Measurements from ENCODE around the gene SKI.

SKI gene

GRCh38 chr1:2229911-2230731, 2.0 kb downstream of the SKI start:
- no peak for DNase-seq (ENCODE audit: low read depth in 2 of 2)

DNA sequence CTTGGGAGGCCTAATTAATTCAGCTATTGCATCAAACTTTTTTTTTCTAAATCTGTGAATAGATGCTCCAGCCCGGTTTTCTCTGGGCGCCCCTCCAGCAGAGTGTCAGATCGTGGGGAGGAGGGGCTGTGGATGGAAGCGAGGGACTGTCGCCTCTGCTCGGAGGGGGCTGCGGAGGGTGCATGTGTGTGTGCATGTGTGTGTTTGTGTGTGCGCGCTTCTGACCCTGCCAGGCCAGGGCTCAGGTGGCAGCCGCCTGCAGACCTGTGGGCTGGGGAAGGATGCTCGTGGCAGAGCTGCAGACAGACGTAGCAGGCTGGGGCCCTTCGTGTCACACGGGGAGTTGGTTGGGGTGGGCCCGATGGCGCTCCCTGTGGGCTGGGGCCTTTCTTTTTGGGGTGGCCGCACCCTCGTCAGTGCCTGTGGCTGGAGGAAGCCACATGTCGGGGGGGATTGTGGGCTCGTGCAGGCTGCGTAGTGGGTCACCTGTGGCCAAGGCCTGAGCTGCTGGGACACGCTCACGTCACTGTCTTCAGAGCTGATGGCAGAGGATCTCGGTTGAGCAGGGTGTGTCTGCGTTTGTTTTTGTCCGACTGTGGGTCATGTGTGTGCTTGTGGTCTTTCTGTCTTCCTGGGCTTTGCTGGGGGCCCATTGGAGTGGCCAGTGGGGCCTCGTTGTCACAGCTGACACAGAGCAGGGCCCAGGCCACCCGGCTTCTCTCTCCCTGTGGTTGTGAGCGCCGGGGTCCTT, 2.8 kb downstream of the SKI start:
- DNase-seq (ENCODE audit: low read depth in 2 of 2) = no peak

DNA sequence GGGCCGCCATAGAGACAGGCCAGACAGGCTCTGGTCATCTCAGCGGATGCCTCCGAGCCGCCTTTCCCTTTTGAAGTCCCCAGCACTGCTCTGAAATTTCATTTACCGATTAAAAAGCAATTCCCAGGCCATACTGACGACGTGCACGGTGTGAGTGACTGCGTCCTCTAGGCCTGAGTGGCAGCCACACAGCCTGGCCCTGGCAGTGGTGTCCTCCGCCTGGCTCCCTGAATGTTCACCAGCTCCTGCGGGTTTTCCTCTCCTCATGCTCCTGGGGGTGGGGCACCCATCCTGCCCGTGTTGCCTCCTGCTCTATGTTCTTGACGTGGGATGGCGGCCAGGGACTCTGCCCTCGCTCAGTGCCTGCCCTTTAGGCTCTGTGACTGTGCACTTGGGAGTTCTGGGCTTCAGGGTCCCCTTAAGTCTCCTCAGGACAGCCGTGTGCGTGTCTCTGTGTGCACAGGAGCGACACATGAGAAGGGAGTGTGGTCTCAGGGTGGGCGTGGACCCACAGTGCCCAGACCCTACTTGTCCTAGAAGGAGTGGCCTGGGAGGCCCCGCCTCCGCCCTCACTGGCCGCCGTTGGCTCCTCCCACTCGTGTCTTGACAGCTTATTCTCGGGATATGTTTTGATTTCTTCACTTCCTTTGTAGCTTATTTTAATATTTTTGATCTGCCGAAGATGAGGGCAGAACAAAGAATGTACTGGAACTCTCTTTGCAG, 3.6 kb downstream of the SKI start:
- peak in 1 of 2 donors; percentile 68 for DNase-seq (ENCODE audit: low read depth in 2 of 2)

- DNase-seq (ENCODE audit: low read depth in 2 of 2) = no peak
Observed at GRCh38 chr1:2232255-2232915, 4.3 kb downstream of the SKI start.

- DNase-seq (ENCODE audit: low read depth in 2 of 2) = no peak
Observed at GRCh38 chr1:2232916-2233438, 4.9 kb downstream of the SKI start.

- DNase-seq (ENCODE audit: low read depth in 2 of 2) = no peak
Observed at GRCh38 chr1:2233468-2233867, 5.3 kb downstream of the SKI start.

DNA sequence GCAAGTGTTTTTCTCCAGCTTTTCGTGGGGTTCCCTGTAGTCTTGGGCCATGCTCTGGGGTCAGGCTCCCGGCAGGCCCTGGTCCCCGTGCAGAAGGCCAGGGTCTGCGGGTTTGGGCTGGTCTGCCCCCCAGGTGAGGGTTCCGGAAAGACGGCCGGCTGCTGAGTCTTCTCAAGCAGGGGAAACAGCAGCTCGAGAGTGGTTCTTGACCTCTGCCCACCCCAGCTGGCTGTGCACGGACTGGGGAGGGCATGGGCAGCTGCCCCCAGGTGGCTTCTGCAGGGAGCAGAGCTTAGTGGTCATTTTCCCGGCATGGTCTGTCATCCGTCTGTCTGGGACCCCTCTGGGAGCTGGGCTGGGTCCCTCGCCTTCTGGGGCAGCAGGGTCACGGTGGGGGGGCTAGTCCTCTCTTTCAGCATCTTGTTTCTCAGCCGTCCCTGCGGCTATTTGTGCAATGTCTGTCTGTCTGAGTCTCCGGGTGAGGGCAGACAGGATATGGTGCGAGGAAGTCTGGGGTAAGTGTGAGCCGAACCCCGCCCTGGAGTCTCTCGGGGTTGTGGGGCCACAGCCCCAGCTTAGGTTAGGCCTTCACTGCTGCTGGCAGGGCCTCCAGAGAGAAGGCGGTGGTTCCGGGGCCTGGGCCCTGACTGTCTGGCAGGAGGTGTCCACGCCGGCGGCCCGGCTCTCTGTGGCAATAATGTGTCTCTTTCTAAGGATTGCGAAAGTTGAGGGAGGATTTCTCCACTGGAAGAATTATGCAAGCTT, 6.1 kb downstream of the SKI start:
- DNase-seq (ENCODE audit: low read depth in 2 of 2) = peak in 1 of 2 donors; percentile 66

DNA sequence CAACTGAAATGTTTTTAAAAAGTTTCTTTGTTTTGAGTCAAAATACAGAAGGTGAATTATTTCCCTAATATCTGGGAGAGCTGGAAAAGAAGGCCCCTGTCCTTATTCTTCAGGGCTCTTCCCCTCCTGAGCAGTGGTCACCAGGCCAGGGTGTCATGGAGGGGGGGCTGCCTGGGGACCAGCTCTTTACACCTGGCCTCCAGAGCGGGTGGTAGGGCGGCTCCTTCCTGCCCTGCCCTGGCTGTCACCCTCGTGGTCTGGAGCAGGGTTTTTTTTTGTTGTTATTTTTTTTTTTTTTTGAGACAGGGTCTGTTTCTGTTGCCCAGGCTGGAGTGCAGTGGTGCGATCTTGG, 6.6 kb downstream of the SKI start:
- DNase-seq (ENCODE audit: low read depth in 2 of 2) = no peak

DNA sequence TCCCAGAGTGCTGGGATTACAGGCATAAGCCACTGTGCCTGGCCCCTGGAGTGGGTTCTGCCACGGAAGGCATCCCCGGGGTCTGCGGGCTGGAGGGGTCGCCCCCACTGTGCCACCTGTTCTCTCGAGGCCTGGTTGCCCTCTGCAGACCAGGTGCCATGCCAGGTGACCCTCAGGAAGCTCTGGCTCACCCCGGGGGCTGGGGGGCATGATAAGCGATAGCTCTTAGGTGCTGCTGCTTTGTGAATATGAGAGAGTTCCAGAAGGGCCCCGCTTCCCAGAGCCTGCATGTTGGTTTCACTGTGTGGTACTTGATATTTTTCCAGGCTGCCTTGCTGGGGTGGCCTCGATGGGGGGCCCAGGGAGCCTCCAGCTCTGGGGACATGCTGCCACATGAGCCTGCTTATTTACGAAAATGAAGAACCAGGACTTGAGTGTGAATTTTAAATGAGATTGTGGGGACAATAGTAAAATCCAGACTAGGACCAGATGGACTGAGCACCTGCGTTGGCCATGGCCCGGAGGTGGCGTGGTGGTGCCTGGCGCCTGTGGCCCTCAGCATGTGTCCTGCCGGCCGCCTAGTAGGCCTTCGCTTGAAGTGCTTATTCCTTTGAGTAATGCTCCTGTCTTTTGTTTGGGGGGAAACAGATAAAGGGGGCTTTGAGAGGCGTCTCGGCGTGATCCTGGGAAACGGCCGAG, 7.3 kb downstream of the SKI start:
- no peak for DNase-seq (ENCODE audit: low read depth in 2 of 2)

GRCh38 chr1:2236695-2237677, 8.9 kb downstream of the SKI start:
- no peak for DNase-seq (ENCODE audit: low read depth in 2 of 2)

DNA sequence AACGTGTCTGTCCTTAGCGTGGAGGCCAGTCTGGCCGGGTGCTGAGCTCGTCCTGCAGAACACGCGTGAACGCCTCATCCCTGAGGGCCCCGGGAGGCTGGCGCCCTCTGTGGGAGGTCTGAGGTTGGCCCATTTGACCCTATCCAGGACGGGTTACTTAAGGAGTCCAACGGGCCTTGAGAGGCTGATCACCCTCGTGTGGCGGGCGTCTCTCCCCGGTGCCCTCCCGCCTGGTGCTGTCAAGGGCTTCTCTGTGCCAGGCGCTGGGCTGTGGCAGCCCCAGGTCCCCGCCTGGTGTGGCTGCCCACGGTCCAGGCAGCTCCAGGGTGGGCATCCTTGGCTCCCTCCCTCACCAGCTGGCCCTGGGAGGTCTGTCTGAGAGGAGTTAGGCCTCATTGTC, 9.7 kb downstream of the SKI start:
- no peak for DNase-seq (ENCODE audit: low read depth in 2 of 2)

GRCh38 chr1:2238361-2239012, 10.4 kb downstream of the SKI start:
- no peak for DNase-seq (ENCODE audit: low read depth in 2 of 2)

DNA sequence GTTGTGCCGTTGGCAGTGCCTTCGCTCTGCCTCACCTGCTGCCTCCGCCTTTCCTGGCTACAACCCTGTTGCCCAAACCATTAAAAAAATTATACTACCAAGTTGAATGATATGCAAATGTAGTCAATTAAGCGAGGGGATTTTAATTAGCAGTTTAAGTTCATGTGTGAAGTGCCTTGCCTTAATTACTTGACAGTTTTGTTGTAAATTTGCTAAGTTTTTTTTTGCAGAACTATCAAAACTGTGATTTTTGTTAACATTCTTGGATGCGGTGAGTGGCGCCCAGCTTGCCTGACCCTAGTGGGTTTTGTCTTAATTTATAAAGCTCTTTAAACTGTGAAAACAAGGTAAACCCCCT, 10.9 kb downstream of the SKI start:
- no peak for DNase-seq (ENCODE audit: low read depth in 2 of 2)

DNA sequence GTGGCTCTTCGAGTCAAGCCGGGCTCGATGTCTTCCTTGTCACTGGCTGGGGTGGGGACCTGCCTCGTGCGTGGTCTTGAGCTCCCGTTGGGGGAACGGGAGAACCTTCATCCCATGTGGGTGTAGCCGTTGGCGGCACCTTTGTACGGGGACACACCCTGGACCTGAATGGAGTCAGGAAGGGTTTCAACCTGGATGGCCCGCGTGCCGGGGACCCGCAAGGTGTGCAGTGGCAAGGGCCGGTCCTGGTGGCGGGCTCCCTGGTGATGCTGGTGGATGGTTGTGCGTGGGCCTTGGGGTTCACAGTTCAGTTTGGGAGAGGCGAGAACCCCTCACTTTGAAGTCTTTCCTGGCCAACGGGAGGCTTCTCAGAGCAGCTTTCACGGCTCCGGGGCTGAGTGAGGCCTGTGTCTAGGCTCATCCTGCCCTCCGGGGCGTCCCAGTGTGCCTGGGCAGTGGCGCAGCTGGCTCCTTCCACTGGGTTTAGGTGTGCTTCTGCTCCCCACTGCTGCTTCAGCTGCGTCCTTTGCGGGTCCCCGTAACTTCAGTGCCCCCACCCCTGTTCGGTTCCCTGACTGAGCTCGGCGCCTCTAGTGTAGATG, 11.4 kb downstream of the SKI start:
- no peak for DNase-seq (ENCODE audit: low read depth in 2 of 2)

DNA sequence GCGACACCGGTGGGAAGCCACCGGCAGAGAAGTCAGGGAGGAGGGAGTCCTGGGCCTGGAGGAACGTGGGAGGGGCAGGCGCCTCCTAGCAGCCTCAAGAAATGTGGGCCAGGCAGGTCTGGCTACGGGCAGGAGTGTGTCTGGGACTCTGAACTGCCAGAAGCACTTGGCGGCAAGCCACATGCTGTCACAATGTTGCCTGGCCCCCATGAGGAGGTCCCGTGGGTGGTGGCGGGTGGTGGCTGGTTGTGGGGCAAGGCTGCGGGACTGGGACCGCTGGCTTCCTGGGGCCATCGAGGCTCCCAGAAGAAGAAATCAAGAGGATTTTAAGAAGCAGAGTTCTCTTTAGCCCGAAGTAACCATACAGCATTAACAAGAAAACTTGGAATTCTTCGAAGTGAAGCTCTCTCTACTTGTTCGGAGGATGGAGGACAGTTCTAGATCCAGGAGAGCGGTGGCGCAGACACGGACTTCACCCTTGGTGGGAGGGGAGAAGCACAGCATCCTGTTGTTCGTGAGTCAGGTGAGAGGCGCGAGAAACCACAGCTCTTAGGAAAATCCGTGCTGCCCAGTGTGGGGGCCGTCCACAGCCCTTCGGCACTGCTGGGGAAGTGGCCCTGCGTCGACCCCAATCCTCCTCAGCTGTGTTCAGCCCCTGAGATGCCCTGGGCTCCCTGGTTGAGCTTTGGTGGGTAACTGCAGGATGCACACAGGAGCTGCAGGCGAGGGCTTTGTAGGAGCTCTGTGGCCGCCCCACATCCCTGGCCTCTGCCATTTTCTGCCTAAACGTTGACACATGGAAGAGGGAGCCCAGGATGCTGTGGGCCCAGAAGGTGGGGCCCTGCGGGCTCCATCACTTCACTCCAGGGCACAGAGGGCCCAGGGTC, 12.4 kb downstream of the SKI start:
- no peak for DNase-seq (ENCODE audit: low read depth in 2 of 2)

DNA sequence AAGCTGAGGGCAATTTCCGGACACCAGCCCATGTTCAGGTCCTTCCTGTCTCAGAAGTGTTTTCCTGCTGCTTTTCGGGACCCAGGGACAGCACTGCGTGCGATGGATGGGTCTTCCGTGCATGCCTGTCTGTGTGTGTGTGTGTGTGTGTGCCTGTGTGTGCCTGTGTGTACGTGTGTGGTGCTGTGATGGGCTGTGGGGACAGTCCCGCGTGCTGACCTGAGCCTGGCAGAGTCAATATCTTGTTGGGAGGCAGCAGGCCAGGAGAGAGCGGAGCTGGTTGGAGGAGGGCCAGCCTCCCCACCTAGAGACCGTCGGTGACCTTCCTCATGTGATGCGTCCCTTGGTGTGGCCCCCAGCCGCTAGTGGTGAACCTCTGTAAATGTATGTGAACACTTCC, 13.7 kb downstream of the SKI start:
- no peak for DNase-seq (ENCODE audit: low read depth in 2 of 2)
